Endodermal cell (in vitro differentiated cells): ENCODE data around the gene DNM3. TPM values are rescaled to one million over a fixed set of nuclear protein-coding genes. Genes with fewer than 3 reads are reported as not detected.

ENCODE experiments used
- DNase-seq: peaks from one replicate; pipeline ENCODE4 v3.0.0-alpha.2; 2017
- H3K27ac ChIP-seq: 2 replicates; pipeline ENCODE4 v1.5.1; 2013; ENCODE audit warnings: mild to moderate bottlenecking, low read depth, low read length, moderate library complexity
- H3K27me3 ChIP-seq: 2 replicates; pipeline ENCODE4 v1.6.1; 2013; ENCODE audit warnings: mild to moderate bottlenecking, low read length, moderate library complexity; ENCODE audit not compliant: insufficient read depth, control insufficient read depth, poor library complexity, severe bottlenecking
- H3K36me3 ChIP-seq: 2 replicates; pipeline ENCODE4 v1.7.0; 2013; ENCODE audit warnings: mild to moderate bottlenecking, low read length, moderate library complexity; ENCODE audit not compliant: control insufficient read depth, insufficient read depth
- H3K4me1 ChIP-seq: one replicate; pipeline ENCODE4 v1.7.0; 2013; ENCODE audit warnings: low read length; ENCODE audit not compliant: control insufficient read depth, insufficient read depth
- H3K4me3 ChIP-seq: 2 replicates; pipeline ENCODE4 v1.5.1; 2013; ENCODE audit warnings: mild to moderate bottlenecking, low read length, moderate library complexity
- H3K9ac ChIP-seq: 2 replicates; pipeline ENCODE4 v1.6.1; 2013; ENCODE audit warnings: mild to moderate bottlenecking, low read length, moderate library complexity; ENCODE audit not compliant: poor library complexity, severe bottlenecking; ENCODE audit errors: extremely low read depth
- H3K9me3 ChIP-seq: 2 replicates; pipeline ENCODE4 v1.6.1; 2013; ENCODE audit warnings: mild to moderate bottlenecking, low read length, moderate library complexity; ENCODE audit not compliant: control insufficient read depth
- H3K27ac Mint-ChIP-seq: 2 replicates; pipeline ENCODE4 v1.8.0; 2020; ENCODE audit warnings: mixed read lengths
- H3K27me3 Mint-ChIP-seq: 2 replicates; pipeline ENCODE4 v1.8.0; 2021; ENCODE audit warnings: mild to moderate bottlenecking, mixed read lengths; ENCODE audit not compliant: insufficient read depth
- H3K36me3 Mint-ChIP-seq: 2 replicates; pipeline ENCODE4 v1.8.0; 2020; ENCODE audit warnings: low read depth, mixed read lengths
- H3K4me1 Mint-ChIP-seq: 2 replicates; pipeline ENCODE4 v1.8.0; 2020; ENCODE audit warnings: mixed read lengths
- H3K4me3 Mint-ChIP-seq: 2 replicates; pipeline ENCODE4 v1.8.0; 2020; ENCODE audit warnings: mild to moderate bottlenecking, moderate library complexity, mixed read lengths
- H3K9me3 Mint-ChIP-seq: 2 replicates; pipeline ENCODE4 v1.8.0; 2020; ENCODE audit warnings: mild to moderate bottlenecking, mixed read lengths
- CTCF ChIP-seq: fragments of 200-600 bp; sonication (generic); conservative IDR thresholded peaks from 2 replicates; pipeline ENCODE4 v1.5.0; 2021; ENCODE audit warnings: antibody characterized with exemption, mild to moderate bottlenecking
- WGBS, 2 experiments: methylation state at CpG; one replicate each; pipeline versions ENCODE4 v1.1.5 to v1.1.7; 2013; ENCODE audit warnings: missing lambda C conversion rate in 2 of 2, mixed read lengths in 1 of 2; ENCODE audit not compliant: insufficient coverage in 1 of 2, insufficient read length in 1 of 2; 5-methylcytosine and 5-hydroxymethylcytosine counted together
- total RNA-seq, 2 donors: library from RNA; stranded (reverse); fragmentation: NEBNext Ultra II Directional in 1 of 2; extraction: Animal tissue kit (Norgen Biotek cat#: 25700) in 1 of 2; gene quantifications; 2 replicates in 1 of 2; 3 replicates in 1 of 2; pipeline ENCODE4 v1.2.1, GENCODE V29; 2021

The DNM3 gene
- total RNA-seq, 2 donors from 2014 or later = 0.53 to 1.8 TPM

GRCh38 chr1:172423336-172423735 is 582.0 kb downstream of the DNM3 start:
- no peak overlapping the region for H3K27ac ChIP-seq
- no peak overlapping the region for H3K4me3 ChIP-seq
- no peaks in the 10 kb centered on the region for H3K27me3 ChIP-seq
- 98% methylated on average over 2 of the region's 2 CpGs; no CpG with 5 or more reads in 1 of the 2 experiments for WGBS, 2 experiments
- Mint-ChIP-seq H3K4me3 (no peak overlapping the region), H3K4me1 (peaks cover 9% of the 10 kb centered on the region), H3K27ac (no peak overlapping the region), H3K36me3 (no peaks in the 10 kb centered on the region), H3K27me3 (no peaks in the 10 kb centered on the region), H3K9me3 (no peaks in the 10 kb centered on the region)
- no peaks in the 10 kb centered on the region for H3K9me3 ChIP-seq
- H3K36me3 ChIP-seq = no peaks in the 10 kb centered on the region
- DNase-seq = no peak
- H3K9ac ChIP-seq = no peak overlapping the region
- no peak for TF ChIP-seq CTCF
- H3K4me1 ChIP-seq = no peaks in the 10 kb centered on the region

GRCh38 chr1:172425339-172425738 is 584.0 kb downstream of the DNM3 start:
- no peak overlapping the region for H3K9ac ChIP-seq
- peaks cover 17% of the 10 kb centered on the region for H3K4me1 Mint-ChIP-seq
- H3K9me3 Mint-ChIP-seq = no peaks in the 10 kb centered on the region
- no peak for TF ChIP-seq CTCF
- no peak overlapping the region for H3K27ac ChIP-seq
- H3K4me1 ChIP-seq = no peaks in the 10 kb centered on the region
- WGBS, 2 experiments = 89 to 100% methylated on average over 3 of the region's 3 CpGs
- H3K27ac Mint-ChIP-seq = no peak overlapping the region
- H3K4me3 ChIP-seq = no peak overlapping the region
- H3K36me3 Mint-ChIP-seq = no peaks in the 10 kb centered on the region
- no peaks in the 10 kb centered on the region for H3K36me3 ChIP-seq
- no peaks in the 10 kb centered on the region for H3K9me3 ChIP-seq
- no peaks in the 10 kb centered on the region for H3K27me3 ChIP-seq
- H3K27me3 Mint-ChIP-seq = no peaks in the 10 kb centered on the region
- no peak overlapping the region for H3K4me3 Mint-ChIP-seq
- no peak for DNase-seq

- H3K9me3 ChIP-seq = no peaks in the 10 kb centered on the region
- WGBS, 2 experiments = 91 to 97% methylated on average over 2 of the region's 2 CpGs
- Mint-ChIP-seq H3K27me3 (no peaks in the 10 kb centered on the region), H3K36me3 (no peaks in the 10 kb centered on the region), H3K4me1 (peaks cover 17% of the 10 kb centered on the region), H3K9me3 (peaks cover 1% of the 10 kb centered on the region), H3K27ac (no peak overlapping the region), H3K4me3 (no peak overlapping the region)
- no peaks in the 10 kb centered on the region for H3K4me1 ChIP-seq
- no peak overlapping the region for H3K9ac ChIP-seq
- no peaks in the 10 kb centered on the region for H3K36me3 ChIP-seq
- TF ChIP-seq CTCF = no peak
- DNase-seq = no peak
- no peak overlapping the region for H3K4me3 ChIP-seq
- H3K27ac ChIP-seq = no peak overlapping the region
- no peaks in the 10 kb centered on the region for H3K27me3 ChIP-seq
Observed at GRCh38 chr1:172427191-172427590, 585.9 kb downstream of the DNM3 start.
